SU-DHL-6 (cell line): ENCODE results near the gene FOXP4.

Experiments
- EZH2phosphoT487 ChIP-seq: fragments of 200-600 bp; sonication (generic), shearing (Covaris generic); conservative IDR thresholded peaks from 2 replicates; pipeline ENCODE4 v1.6.1; 2018; ENCODE audit warnings: mild to moderate bottlenecking, antibody characterized with exemption, low read length, moderate library complexity, mixed read lengths
- TF ChIP-seq, protein P1 (sequence below): fragments of 200-600 bp; sonication (generic); IDR thresholded peaks from one replicate; pipeline ENCODE4 v1.5.1; 2017; ENCODE audit warnings: antibody characterized with exemption, mild to moderate bottlenecking, low read length, moderate library complexity; ENCODE audit not compliant: insufficient read depth, poor library complexity, severe bottlenecking

- TF ChIP-seq, protein P1, sequence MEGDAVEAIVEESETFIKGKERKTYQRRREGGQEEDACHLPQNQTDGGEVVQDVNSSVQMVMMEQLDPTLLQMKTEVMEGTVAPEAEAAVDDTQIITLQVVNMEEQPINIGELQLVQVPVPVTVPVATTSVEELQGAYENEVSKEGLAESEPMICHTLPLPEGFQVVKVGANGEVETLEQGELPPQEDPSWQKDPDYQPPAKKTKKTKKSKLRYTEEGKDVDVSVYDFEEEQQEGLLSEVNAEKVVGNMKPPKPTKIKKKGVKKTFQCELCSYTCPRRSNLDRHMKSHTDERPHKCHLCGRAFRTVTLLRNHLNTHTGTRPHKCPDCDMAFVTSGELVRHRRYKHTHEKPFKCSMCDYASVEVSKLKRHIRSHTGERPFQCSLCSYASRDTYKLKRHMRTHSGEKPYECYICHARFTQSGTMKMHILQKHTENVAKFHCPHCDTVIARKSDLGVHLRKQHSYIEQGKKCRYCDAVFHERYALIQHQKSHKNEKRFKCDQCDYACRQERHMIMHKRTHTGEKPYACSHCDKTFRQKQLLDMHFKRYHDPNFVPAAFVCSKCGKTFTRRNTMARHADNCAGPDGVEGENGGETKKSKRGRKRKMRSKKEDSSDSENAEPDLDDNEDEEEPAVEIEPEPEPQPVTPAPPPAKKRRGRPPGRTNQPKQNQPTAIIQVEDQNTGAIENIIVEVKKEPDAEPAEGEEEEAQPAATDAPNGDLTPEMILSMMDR: no peak
- TF ChIP-seq EZH2phosphoT487: no peak
Observed at GRCh38 chr6:41509580-41509979, 36.6 kb upstream of the FOXP4 start.
